ENCODE data around the gene NCKAP5L.
"Not testable (repeated sequence)": the region's sequence is repeated elsewhere in the genome, so short reads cannot be mapped to it uniquely, and the experiment has no call there.

The NCKAP5L gene

DNA sequence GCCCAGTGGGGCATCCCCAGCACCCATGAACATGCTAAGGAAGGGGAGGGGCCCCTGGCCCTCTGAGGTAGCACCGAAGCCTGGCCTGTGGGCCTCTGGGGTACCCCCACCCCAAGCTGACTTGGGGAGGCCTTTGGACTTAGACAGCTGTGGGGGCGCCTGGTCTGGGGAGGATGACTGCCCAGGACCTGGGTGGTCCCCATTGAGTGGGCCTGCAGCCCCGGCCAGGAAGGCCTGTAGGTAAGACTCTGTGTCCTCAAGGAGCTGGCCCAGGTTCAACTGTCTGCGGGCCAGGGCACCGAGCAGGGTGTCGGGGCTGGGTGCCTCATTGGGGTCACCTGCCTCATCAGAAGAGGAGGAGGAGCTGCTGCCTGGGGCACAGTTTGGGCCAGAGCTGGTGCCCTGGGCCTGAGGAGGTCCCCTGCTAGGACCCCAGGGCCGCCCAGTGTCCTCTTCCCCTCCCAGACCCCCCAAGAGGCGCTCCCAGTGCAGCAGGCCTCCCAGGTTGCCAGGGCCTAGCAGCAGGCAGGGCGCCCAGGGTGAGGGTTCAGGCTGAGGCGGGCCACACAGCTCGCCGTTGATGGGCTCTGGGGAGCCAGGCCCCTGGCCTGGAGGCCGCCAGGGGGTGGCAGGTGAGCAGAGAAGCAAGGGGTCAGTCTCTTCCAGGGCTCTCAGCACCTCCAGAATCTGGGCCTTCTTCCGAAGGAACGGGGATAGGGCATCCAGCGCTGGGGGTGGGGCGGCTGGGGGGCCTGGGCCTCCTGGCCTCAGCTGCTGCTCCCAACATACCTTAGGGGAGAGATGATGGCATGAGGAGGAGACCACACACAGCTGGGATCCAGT, 31.4 kb downstream of the NCKAP5L start:
- no peak for DNase-seq

DNA sequence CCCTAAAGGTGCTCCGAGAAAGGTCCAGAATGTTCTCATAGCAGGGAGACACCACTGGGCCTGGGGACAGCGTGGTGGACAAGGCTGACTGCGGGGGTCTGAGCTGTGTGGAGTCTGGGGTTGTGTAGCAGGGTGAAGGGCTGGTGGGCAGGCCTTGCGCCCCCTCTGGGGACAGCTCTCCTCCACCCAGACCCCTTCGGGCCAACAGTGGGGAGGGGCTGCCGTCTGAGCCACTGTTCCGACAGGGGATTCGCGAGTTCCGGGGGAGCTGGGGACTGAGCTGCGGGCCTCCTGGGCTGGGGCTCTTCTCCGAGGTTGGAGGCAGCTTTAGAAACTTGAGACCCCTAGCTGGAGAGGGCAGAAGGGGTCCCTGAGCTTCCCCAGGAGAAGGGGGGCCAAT, 32.1 kb downstream of the NCKAP5L start:
- no peak for DNase-seq

GRCh38 chr12:49795654-49796105, 32.5 kb downstream of the NCKAP5L start:
- no peak for DNase-seq

DNA sequence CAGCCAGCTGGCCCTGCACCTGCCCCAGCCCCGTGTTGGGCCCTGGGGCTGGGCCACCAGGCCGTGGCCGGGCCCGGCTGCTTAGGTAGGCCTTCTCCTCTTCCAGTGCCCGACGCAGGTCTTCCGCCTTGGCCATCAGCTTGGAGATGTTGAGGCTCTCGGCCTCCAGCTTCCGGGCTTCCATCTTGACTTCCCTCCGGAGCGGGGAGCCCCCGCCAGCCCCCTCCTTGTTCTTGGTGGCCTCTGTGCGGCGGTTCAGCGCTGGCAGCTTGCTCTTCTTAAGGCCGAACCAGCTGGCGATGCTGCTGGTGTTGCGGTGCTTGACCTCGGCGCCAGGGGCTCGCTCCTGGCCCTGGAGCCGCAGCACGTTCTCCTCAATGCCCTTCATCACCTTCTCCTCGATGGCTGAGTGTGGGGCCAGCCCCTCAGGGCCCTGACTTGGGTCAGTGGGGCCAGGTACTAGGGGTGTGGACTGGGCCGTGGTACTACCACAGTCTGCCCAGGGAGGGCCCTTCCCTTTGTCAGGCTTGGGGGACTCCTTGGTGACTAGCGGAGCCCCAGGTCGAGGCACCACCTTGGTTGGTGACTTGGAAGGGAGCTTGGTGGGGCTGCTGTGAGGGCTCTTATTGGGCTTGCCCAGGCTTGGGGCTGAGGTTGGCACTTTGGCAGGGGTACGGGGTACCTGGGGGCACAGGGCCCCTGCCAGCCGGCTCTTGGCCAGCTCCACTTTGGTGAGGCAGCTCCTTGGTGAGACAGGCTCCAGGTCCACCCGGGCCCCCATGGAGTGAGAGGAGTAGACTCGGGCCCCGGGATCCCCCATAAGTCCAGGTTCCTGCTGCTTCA, 33.2 kb downstream of the NCKAP5L start:
- no peak for DNase-seq

GRCh38 chr12:49794021-49794420, 34.2 kb downstream of the NCKAP5L start:
- DNase-seq = no peak

DNA sequence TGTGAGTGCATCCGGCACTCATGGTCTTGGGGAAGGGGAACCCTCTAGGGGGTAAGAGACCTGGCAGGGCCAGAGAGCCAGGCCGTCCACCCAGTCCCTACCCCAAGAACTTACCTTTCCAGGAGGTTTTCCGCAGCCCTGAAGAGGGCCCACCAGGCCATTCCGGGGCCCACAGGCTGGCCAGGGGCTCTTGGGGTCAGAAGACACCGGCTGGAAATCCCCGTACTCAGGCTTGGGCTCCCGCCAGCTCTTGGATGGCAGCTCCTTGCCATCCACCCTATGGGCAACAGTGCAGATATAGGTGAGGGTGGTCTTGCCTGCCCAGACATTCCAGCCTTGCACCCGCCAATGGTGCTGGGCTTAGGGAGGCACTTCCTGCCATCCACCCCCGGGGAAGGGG, 34.6 kb downstream of the NCKAP5L start:
- no peak for DNase-seq

DNA sequence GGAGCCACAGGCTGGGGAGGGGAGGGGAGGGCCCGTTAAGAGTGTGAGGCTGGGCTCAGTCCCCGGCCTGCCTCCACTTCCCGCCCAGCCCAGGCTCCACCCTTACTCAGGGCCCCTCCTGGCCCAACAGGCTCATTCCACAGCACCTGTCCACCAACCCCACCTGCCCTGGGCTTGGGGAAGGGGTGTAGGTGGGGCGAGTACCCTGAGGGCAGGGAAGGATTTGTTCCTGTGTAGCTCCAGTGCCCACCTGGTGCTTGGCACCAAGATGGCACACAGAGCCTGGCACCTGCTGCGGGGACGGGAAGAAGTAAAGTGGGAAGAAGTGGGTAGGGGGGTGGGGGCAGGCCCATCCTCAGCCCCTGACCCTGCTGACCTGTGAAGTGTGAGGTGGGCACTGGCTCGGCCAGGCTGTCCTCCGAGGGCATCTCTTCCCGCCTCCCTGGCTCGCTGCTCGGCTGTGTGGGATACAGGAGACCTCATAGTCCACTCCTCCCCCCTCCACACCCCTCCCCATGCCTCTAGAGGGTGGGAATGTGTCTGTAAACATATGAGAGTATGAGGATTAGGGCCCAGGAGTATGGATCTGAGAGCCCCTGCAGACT, 35.1 kb downstream of the NCKAP5L start:
- no peak for DNase-seq

- DNase-seq = no peak
Measured at GRCh38 chr12:49792181-49792970, 35.8 kb downstream of the NCKAP5L start.

DNA sequence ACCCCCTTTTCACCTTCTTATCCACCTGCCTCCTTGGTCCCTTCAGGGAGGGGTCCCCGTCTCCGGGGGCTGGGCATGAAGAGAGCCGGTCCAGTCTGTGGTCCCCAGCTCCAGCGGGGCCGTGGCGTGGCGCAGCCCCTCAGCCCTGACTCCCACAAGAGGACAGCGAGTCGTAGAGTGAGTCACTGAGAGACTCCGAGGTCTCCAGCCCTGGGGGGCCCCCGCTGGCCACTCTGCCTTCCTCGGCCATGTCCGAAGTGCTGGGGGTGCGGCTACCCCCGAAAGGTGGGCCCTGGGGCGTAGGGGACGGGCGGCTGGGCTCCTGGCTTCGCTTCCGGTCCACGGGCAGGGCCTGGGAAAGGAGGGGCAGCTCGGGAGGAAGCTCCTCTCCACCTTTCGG, 36.5 kb downstream of the NCKAP5L start:
- no peak for DNase-seq

DNA sequence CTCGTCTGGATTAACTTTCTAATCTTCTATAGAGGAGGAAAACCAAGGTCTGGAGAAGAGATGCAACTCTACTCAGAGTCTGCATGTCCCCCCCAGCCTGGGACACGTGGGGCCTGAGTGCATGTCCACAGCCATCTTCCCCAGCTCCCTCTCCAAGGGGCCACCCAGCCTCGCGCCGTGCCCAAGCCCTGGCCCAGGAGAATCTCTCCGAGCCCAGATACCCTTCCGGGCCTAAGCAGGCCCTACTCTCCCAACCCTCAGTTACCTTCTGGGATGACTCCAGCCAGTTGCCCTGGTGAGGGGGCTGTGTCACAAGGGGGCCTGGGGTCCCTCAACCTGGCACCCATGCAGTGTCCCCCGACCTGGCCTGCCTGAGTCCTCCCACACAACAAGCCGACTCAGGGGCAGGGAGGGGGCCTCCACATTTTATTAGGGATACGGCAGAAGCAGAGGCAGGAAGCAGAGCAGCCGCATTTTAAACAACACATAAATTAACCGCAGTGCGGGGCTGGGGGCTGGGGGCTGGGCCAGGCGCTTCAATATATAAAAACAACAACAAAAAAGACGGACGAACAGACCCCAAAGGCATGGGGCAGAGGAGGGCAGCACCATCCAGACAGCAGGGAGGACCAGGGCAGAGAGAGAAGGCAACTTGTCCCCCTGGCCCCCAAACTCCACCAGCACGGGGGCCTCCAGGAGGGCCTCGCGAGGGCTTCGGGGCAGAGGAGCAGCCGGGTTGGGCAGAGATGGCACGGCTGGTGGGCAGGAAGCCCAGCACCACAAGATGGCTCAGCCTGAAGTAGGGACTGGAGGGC, 37.3 kb downstream of the NCKAP5L start:
- no peak for DNase-seq

- no peak for DNase-seq
Measured at GRCh38 chr12:49789992-49790391, 38.2 kb downstream of the NCKAP5L start.

- DNase-seq = no peak
Measured at GRCh38 chr12:49787672-49788071, 40.5 kb downstream of the NCKAP5L start.

DNA sequence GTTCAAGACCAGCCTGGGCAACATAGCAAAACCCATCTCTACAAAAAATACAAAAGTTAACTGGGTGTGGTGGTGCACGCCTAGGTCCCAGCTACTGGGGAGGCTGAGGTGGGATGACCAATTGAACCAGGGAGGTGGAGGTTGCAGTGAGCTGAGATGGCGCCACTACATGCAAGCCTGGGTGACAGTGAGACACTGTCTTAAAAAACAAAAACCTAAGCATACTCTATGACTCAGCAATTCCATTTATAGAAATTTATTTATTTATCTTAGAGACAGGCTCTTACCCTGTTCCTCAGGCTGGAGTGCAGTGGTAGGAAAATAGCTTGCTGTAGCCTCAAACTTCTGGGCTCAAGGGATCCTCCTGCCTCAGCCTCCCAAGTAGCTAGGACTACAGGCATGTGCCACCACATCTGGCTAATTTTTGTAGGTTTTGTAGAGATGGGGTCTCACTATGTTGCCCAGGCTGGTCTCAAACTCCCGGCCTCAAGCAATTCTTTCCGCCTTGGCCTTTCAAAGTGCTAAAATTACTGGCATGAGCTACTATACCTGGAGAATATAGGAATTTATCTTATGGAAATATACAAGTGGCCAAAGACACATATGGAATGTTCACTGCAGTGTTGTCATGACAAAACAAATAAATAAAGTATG, 43.3 kb downstream of the NCKAP5L start:
- DNase-seq = no peak

DNA sequence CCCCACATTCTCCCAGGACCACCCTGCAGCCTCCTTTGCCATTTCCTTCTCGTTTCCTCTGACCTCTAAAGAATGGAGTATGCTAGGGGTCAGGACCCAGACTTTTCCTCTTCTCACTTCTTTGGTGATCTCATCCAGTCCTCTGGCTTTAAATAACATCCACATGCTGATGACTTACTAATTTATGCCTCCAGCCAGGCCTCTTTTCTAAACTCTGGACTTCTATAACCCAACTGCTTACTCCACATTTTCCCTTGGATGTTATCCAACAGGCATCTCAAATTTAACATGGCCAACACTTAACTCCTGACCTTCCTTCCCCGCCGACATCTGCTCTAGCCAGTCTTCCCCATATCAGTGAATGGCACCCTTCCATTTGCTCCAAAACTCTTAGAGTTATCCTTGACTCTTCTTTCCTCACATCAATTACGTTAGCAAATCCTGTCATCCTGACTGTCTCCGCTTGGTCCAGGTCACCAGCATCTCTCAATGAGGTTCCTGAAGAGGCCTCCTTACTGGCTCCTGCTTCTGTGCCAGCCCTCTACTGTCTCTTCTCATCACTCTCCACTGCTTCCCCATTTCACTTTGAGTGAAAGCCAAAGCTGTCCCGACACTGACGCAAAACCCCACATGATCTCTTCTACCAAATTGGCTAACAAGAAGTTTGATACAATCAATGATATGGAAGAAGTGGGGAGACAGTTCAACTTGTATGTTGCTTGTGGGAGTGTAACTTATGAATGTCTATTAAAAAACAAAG, 44.1 kb downstream of the NCKAP5L start:
- peak; percentile 87 for DNase-seq

GRCh38 chr12:49780914-49781313, 47.3 kb downstream of the NCKAP5L start:
- not testable (repeated sequence) for DNase-seq

DNA sequence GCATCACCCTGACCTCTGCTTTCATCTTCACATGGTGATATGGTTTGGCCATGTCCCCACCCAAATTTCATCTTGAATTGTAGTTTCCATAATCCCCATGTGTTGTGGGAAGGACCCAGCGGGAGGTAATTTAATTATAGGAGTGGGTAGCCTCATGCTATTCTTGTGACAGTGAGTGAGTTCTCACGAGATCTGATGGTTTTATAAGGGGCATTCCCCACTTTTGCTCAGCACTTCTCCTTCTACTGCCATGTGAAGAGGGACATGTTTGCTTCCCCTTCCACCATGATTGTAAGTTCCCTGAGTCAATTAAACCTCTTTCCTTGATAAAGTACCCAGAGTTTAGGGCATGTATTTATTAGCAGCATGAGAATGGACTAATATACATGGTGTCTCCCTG, 48.6 kb downstream of the NCKAP5L start:
- peak; percentile 43 for DNase-seq

- no peak for DNase-seq
Measured at GRCh38 chr12:49777800-49778748, 50.1 kb downstream of the NCKAP5L start.

GRCh38 chr12:49777341-49777740, 50.9 kb downstream of the NCKAP5L start:
- no peak for DNase-seq

- no peak for DNase-seq
Measured at GRCh38 chr12:49776858-49777257, 51.4 kb downstream of the NCKAP5L start.

Measured in inflammatory macrophage treated with lipopolysaccharide for 4 hours (primary cell).